HG02840 (cell line): ENCODE measurements around the gene GMDS.
"Not testable (repeated sequence)": the region's sequence is repeated elsewhere in the genome, so short reads cannot be mapped to it uniquely, and the experiment has no call there.

Experiments
- ATAC-seq: cut with Tn5 transposase; IDR thresholded peaks from one replicate; pipeline ENCODE4 v1.9.1; 2021; ENCODE audit warnings: mild to moderate bottlenecking, moderate library complexity, moderate number of reproducible peaks; ENCODE audit not compliant: unreplicated experiment, low FRiP score

GMDS gene

DNA sequence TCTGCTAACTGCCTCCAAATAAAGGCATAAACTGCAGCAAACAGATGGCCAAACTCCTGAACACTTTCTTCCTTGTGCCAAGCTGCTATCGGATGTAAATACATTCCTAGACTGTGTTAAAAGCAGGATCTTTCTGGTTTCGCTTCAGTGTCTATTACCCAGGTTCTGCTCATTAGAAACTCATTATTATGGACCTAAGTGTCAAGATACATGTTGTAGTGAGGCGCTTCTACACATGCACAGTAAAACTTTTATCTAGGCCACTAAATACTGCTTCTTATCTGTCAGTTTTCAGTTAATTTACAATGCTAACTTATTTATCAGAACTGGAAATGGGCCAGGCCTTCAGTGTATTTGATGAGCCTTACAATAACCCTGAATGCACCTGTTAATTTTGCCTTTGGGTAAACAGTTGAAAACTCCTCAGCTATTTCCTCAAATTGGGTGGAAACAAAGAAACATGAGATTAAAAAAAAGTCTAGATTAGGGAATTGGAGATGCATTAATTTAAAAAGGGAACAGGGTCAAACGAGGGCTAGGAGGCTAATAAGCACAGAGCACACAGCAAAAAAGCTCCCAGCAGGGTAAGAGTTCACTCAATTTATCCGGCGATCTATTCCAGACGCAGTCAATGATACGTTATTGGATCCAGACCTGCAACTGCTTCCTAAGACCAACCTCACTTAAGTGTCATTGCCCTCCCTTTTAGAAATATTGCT is 395.1 kb downstream of the GMDS start:
- ATAC-seq = no peak

GRCh38 chr6:1849691-1850090 is 395.7 kb downstream of the GMDS start:
- ATAC-seq = no peak

DNA sequence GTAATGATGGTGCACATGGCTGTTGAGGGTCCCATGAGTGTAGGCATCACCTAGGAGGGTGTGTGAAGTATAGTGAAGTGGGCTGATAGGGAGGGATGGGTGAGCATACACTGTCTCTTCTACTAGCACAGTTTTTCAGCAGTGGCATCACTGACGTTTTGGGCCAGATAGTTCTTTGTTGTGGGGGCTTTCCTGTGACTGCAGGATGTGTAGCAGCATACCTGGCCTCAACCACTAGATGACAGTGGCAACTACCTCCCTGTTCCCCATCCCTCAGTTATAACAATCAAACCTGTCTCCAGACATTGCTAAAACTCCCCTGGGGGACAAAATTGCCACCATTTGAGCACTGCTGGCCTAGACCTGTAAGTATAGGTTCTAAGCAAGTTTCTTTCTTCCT is 396.7 kb downstream of the GMDS start:
- ATAC-seq = no peak

DNA sequence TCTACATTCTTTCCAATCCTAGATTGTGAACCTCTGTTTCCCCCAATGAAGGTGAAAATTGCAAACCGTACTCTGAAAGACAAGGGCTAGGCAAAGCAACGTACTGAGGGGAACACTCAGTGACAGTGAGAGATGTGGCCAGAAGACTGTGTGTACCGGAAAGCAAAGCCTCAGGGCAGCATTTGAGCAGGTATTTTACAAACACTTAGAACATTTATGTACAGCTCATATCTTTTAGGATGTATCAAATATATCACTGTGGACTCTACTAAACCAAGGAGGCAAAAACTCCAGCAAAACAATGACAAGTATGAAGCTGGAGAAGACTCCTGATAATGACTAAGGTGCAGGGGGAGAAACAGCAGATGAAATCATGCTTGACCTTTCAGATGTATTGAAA is 398.8 kb downstream of the GMDS start:
- ATAC-seq = no peak

GRCh38 chr6:1845543-1845942 is 399.9 kb downstream of the GMDS start:
- ATAC-seq = not testable (repeated sequence)

DNA sequence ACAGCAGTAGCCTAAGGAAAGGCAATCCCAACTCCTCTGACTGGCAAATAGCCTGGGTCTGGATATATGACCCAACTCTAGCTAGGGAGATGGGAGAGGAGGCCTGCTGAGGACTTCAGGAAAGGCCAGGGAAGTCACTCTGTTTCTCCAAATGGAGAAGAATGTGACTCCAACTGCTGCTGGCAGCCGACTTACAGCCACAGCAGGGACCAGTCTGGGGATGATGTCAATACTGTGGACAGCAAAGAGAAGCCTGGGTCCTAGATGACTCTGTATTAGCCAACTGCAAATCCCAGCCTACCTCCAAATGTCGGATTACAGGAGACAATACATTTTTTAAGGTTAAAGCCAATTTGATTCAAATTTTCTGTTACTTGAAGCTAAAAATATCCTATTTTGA is 403.1 kb downstream of the GMDS start:
- ATAC-seq = no peak

GRCh38 chr6:1841136-1841535 is 404.3 kb downstream of the GMDS start:
- no peak for ATAC-seq

GRCh38 chr6:1840491-1841121 is 404.8 kb downstream of the GMDS start:
- no peak for ATAC-seq

DNA sequence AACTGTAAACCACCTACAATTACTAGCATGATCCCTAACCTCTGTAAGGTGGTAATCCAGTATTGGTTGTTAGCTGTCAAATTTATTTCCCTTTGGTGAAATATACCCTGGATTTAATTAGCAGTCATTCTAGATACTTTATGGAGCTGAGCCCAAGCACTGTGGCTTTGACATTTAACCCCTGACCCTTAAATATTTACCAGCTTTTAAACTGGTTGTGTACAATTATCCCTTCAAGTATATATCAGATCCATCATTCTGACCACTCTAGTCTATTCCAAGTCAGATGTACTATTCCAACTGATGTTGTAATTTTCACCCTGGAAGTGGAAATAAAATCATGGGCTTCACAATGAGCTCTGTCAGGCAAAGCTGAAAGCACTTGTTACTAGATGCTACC is 406.0 kb downstream of the GMDS start:
- no peak for ATAC-seq

- no peak for ATAC-seq
These were observed 406.7 kb downstream of the GMDS start for GRCh38 chr6:1838604-1839213.

GRCh38 chr6:1837826-1838225 is 407.6 kb downstream of the GMDS start:
- ATAC-seq = no peak

DNA sequence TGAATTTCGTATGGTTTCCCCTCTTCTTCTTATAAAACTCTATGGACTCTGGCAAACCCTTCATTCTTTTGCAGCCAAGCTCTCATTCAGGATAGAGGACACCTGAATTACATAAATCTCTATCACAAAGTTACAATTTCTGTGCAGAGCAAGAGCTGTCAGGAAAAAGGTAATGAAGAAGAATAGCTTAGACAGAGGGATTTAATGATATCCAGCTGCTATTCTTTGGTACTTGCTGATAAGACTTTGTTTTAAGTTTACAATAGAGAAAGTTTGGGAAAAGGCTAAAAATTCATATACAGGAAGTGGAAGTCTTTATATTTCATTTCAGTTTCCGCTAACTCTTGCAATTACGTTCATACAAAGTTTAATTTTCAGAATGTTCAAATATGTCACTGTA is 408.7 kb downstream of the GMDS start:
- no peak for ATAC-seq

GRCh38 chr6:1834646-1835516 is 410.5 kb downstream of the GMDS start:
- ATAC-seq = no peak

DNA sequence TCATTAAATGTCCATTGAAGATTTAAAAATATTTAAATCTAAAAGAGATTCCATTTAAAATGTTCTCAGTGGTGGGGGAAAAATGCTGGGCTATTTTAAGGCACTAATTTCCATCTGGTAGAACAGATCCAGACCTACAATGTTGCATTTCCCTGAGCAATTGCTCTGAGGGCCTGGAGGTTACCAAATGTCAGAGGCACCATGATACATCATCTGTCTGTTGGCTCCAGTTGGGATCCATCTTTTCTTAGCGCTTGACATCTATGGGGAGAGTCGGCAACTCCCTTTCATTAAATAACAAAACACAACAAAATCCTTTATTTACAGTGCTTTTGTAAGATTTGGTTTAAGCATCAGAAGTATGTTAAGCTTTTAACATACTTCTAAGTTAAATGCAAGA is 411.2 kb downstream of the GMDS start:
- ATAC-seq = no peak

- no peak for ATAC-seq
These were observed 412.3 kb downstream of the GMDS start for GRCh38 chr6:1832844-1833787.

DNA sequence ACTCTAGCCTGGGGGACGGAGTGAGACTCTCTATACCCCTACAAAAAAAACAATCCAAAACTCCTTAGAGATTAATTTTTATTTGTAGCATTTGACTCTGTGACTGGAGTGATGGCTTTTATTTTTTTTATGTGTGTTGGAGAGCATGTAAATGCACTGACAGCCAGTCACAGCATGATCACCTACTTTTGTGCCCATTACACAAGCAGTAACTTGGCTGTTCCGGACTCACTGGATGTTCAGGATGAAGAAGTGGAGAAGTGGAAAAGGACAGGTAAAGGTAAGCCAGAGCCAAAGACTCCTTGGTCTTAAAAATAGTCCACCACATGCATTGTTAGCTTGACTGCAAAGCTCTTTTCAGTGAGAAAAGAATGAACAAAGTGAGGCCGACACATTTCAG is 413.0 kb downstream of the GMDS start:
- no peak for ATAC-seq

DNA sequence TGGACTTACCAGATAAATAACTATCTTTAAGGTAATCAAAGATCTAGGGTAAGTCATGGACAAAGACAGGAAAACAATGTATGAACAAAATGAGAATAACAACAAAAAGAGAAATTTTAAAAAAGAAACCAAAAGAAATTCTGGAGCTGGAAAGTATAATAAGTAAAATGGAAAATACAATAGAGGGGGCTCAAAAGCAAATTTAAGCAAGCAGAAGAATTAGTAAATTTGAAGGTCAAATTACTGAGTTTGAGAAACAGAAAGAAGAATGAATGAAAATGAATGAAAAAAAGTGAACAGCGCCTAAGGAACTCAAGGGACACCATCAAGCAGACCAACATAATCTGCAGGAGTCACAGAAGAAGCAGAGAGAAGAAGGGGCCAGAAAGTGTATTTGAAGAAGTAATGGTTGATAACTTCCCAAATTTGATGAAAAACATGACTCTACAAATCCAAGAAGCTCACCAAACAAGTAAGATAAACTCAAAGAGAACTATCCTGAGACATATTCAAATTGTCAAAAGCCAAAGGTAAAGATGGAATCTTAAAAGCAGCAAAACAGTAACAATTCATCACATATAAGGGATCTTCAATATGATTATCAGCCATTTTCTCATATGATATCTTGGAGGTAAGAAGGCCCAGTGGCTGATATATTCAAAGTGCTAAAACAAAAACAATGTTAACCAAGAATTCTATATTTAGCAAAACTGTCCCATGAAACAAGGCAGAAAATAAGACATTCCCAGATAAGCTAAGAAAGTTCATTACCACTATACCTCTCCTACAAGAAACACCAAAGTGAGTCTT is 417.2 kb downstream of the GMDS start:
- ATAC-seq = no peak

GRCh38 chr6:1825926-1826325 is 419.5 kb downstream of the GMDS start:
- ATAC-seq = no peak

DNA sequence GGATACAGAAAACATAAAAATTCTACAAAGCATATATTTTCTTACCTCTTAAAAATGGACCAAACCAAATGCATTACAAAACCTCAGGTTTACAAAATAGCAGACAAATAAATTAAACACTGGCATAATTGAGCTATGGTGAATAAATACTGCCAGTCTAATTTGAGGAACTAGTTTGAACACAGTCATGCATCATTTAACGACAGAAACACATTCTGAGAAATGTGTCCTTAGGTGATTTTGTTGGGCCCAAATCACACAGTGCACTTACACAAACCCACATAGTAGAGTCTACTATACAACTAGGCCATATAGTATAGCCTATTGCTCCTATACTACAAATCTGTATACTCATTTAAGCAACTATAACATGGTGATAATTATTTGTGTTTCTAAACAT is 420.1 kb downstream of the GMDS start:
- no peak for ATAC-seq
